Ramos (cell line): ENCODE results near the gene MGST3.
"Not testable (repeated sequence)": the region's sequence is repeated elsewhere in the genome, so short reads cannot be mapped to it uniquely, and the experiment has no call there.

Experiments
- in situ Hi-C: fragments of 300-500 bp; cut with MboI; formaldehyde crosslinking; loops from one replicate; pipeline ENCODE4 v1.14.3; 2022; ENCODE audit warnings: low sequenced_read_pairs; ENCODE audit not compliant: unreplicated experiment

The MGST3 gene

GRCh38 chr1:165630629-165631341, at the start of gene MGST3:
MGST3 (plus strand) TSS chr1:165631234; CDS start chr1:165649848, 18,614 bp downstream.
- in situ Hi-C loops: no loop called here

- in situ Hi-C loops: no loop called here
Observed at GRCh38 chr1:165581926-165582325, 49.1 kb upstream of the MGST3 start.

- in situ Hi-C loops: no loop called here
Observed at GRCh38 chr1:165586398-165586797, 44.6 kb upstream of the MGST3 start.

- in situ Hi-C loops: loop anchor here (5.0 kb wide), 1 partner anchor 199 kb away; no protein-coding TSS in a partner anchor
Observed at GRCh38 chr1:165591391-165591790, 39.6 kb upstream of the MGST3 start.

- in situ Hi-C loops: loop anchor here (5.0 kb wide), 1 partner anchor 201 kb away; no protein-coding TSS in a partner anchor
Observed at GRCh38 chr1:165592945-165593823, 37.9 kb upstream of the MGST3 start.

GRCh38 chr1:165595246-165595938, 35.6 kb upstream of the MGST3 start:
- in situ Hi-C loops: no loop called here

GRCh38 chr1:165597883-165598675, 33.0 kb upstream of the MGST3 start:
- in situ Hi-C loops: no loop called here

GRCh38 chr1:165598676-165599059, 32.4 kb upstream of the MGST3 start:
- in situ Hi-C loops: no loop called here

GRCh38 chr1:165600793-165601192, 30.2 kb upstream of the MGST3 start:
- in situ Hi-C loops: loop anchor here (5.0 kb wide), 1 partner anchor 317 kb away; no protein-coding TSS in a partner anchor

- in situ Hi-C loops: loop anchor here (5.0 kb wide), 1 partner anchor 313 kb away; no protein-coding TSS in a partner anchor
Observed at GRCh38 chr1:165603810-165604209, 27.2 kb upstream of the MGST3 start.

- in situ Hi-C loops: no loop called here
Observed at GRCh38 chr1:165605246-165605645, 25.8 kb upstream of the MGST3 start.

GRCh38 chr1:165606676-165607075, 24.4 kb upstream of the MGST3 start:
- in situ Hi-C loops: not testable (repeated sequence)

- in situ Hi-C loops: no loop called here
Observed at GRCh38 chr1:165610866-165611265, 20.2 kb upstream of the MGST3 start.

- in situ Hi-C loops: no loop called here
Observed at GRCh38 chr1:165612062-165612461, 19.0 kb upstream of the MGST3 start.

GRCh38 chr1:165616054-165616612, 14.9 kb upstream of the MGST3 start:
- in situ Hi-C loops: no loop called here

- in situ Hi-C loops: no loop called here
Observed at GRCh38 chr1:165616987-165617546, 14.0 kb upstream of the MGST3 start.

- in situ Hi-C loops: no loop called here
Observed at GRCh38 chr1:165619647-165620151, 11.3 kb upstream of the MGST3 start.

GRCh38 chr1:165623624-165624023, 7.4 kb upstream of the MGST3 start:
- in situ Hi-C loops: no loop called here

- in situ Hi-C loops: no loop called here
Observed at GRCh38 chr1:165624441-165624840, 6.6 kb upstream of the MGST3 start.
